Activated T-cell treated with anti-CD3 and anti-CD28 coated beads for 48 hours (primary cell): ENCODE results near the gene MICAL2.

Experiments used
- DNase-seq: peaks from one replicate; pipeline ENCODE4 v3.0.0-alpha.2; 2020; ENCODE audit warnings: low read depth

MICAL2 gene

GRCh38 chr11:12156301-12157140, 46.1 kb downstream of the MICAL2 start:
- DNase-seq, result no peak

DNA sequence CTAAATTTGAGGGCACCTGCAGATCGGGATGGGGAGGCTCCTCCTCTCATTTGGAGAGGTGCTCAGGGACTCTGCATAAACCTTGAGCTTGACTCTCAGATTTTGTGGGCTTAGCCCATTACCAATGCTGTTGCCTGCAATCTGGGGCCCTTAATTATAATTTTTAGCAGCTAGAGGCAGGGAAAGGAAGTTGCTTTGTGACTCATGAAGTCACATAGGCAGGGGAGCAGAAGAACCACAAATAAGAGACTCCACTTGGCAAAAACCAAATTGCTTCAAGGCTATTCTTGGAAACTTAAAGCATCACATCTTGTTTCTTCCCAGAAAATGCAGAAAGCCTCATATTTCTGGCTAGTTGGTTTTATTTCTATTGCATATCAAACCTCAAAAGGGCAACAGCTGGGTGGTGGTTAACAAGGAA, 46.9 kb downstream of the MICAL2 start:
- no peak for DNase-seq

- DNase-seq, result no peak
Observed at GRCh38 chr11:12158909-12159308, 48.5 kb downstream of the MICAL2 start.

GRCh38 chr11:12159351-12160099, 49.1 kb downstream of the MICAL2 start:
- DNase-seq, result no peak

- no peak for DNase-seq
Observed at GRCh38 chr11:12160231-12160630, 49.8 kb downstream of the MICAL2 start.

GRCh38 chr11:12160680-12161079, 50.3 kb downstream of the MICAL2 start:
- DNase-seq, result no peak

- no peak for DNase-seq
Observed at GRCh38 chr11:12161137-12161536, 50.7 kb downstream of the MICAL2 start.

GRCh38 chr11:12161603-12162350, 51.4 kb downstream of the MICAL2 start:
- no peak for DNase-seq

DNA sequence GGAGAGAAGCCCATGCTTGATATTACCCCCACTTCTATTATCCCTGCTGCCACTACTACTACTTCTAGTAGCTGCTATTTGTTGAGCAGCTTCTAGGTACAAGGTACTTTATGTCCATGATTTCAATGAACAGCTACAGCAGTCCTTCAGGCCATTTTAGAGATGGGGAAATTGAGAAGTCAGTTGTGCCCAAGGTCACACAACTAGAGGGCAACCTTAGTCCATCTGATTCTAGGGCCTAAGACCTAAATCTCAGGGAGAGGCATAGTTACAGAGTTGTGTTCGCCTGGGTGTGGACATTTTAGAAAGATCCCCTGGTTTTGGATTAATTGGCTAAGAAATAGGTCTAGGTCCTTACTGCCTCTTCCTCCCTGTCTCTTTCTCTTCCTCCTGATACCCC, 52.3 kb downstream of the MICAL2 start:
- DNase-seq, result no peak

DNA sequence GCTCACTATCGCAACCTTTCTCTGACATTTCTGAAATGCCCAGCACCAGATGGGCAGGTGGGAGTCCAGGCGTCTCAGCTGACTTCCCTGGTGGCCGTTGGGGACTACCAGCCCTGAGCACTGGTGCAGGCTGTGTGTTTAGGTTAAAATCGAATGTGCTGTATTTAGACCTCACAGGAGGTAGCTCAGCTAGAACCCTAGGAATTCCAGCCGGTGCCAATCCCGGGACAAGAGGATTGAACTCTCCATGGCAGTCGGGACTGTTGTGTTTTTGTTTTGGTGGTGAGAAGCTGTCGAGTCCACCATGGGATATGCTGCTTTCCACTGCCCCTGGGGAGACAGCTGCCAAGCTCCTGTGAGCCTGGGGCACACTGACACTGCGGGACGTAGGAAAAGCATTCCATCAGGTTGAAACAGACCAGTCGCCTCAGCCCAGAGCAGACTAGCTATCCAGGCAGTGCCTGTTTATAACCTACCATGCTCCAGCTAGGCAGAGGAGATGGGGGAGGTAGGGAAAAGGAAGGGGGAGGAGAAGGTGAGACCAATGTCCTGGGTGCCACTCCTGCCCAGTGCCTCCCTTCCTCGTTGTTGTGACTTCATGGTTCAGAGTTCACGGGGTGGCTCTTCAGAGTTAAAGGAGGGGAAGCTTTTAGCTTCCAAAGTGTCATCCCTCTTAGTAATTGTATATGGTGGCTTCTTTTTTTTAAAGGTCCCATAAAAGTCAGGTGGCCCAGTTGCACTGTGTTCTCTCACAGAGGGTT, 53.0 kb downstream of the MICAL2 start:
- DNase-seq, result no peak

- no peak for DNase-seq
Observed at GRCh38 chr11:12164061-12165014, 53.9 kb downstream of the MICAL2 start.

- no peak for DNase-seq
Observed at GRCh38 chr11:12165237-12165875, 55.0 kb downstream of the MICAL2 start.

DNA sequence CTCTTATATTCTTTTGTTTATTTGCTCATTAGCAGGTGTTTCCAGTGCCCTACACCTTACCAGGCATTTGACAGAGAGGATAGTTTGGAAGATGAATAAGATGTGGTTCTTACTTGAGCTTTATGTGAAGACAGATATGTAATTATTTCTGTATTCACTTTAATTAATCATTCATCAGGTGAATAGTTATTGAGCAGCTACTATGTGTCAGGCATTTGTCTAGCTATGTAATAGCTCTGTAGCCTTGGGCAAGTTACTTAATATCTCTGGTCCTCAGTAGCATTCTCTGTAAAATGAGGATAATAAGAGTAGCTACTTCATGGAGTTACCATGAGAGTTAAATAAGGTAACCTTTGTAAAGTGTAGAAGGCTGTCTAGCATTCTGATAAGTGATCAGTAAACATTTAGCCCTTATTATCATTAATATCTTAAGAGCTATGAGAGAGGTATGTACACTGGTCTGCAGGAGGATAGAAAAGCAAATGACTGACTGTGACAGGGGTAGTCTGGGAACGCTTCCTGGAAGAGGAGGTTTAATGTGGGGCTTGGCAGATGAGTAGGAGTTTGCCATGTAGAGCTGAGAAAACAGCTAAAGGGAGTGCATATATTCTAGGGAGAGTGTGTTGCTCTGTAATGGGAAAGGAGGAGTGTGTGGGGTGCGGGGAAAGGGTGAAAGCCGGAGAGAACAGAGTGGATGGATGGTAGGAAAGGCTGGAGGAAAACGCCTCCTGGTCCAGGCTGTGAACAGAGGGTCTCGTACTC, 56.1 kb downstream of the MICAL2 start:
- no peak for DNase-seq

- peak; percentile 41 for DNase-seq
Observed at GRCh38 chr11:12167061-12168000, 56.9 kb downstream of the MICAL2 start.

GRCh38 chr11:12168114-12168513, 57.7 kb downstream of the MICAL2 start:
- DNase-seq, result no peak

GRCh38 chr11:12169822-12170221, 59.4 kb downstream of the MICAL2 start:
- no peak for DNase-seq

GRCh38 chr11:12170501-12170900, 60.1 kb downstream of the MICAL2 start:
- no peak for DNase-seq

- no peak for DNase-seq
Observed at GRCh38 chr11:12170984-12171383, 60.6 kb downstream of the MICAL2 start.
